Psoas muscle (tissue), 8 donors: ENCODE data around the gene CPSF6. TPM values are rescaled to one million over a fixed set of nuclear protein-coding genes. Genes with fewer than 3 reads are reported as not detected.

Experiments used
- ATAC-seq, 4 donors: fragments of 200-7000 bp; cut with Tn5 transposase; one replicate each; pipeline ENCODE4 v1.9.1; 2020; ENCODE audit warnings: moderate library complexity in 3 of 4, mild to moderate bottlenecking in 2 of 4
- DNase-seq, 2 donors: peaks; one replicate each; pipeline ENCODE4 v3.0.0-alpha.2; 2020
- H3K27ac ChIP-seq: fragments of 200-600 bp; one replicate; pipeline ENCODE4 v1.8.0; 2022
- H3K27me3 ChIP-seq, 3 donors: fragments of 200-600 bp in 1 of 3; one replicate each; pipeline versions ENCODE4 v1.6.1 to v1.8.0; 2013 to 2022; ENCODE audit warnings: low read length in 2 of 3, mild to moderate bottlenecking in 2 of 3, moderate library complexity in 1 of 3; ENCODE audit not compliant: insufficient read depth in 3 of 3
- H3K36me3 ChIP-seq, 2 donors: fragments of 200-600 bp in 1 of 2; one replicate each; pipeline versions ENCODE4 v1.6.1 to v1.8.0; 2013 to 2022; ENCODE audit warnings: low read depth in 1 of 2, mild to moderate bottlenecking in 1 of 2, moderate library complexity in 1 of 2; ENCODE audit not compliant: insufficient read depth in 1 of 2
- H3K4me1 ChIP-seq: fragments of 200-600 bp; one replicate; pipeline ENCODE4 v1.8.0; 2022
- H3K4me3 ChIP-seq: fragments of 200-600 bp; one replicate; pipeline ENCODE4 v1.8.0; 2022; ENCODE audit warnings: mild to moderate bottlenecking
- H3K9me3 ChIP-seq: fragments of 200-600 bp; one replicate; pipeline ENCODE4 v1.8.0; 2022
- CTCF ChIP-seq: fragments of 200-600 bp; IDR thresholded peaks from one replicate; pipeline ENCODE4 v1.8.0; 2022; ENCODE audit warnings: antibody characterized with exemption
- WGBS, 3 donors: extraction: QIAGEN DNeasy Blood & Tissue Kit; methylation state at CpG; one replicate each; pipeline versions ENCODE4 v1.1.6 to v1.1.7; 2013; 5-methylcytosine and 5-hydroxymethylcytosine counted together
- intact Hi-C, 2 donors: fragments of 100-400 bp; cut with DNase I; formaldehyde crosslinking; loops; one replicate each; pipeline versions ENCODE4 v1.11.0 to v1.14.2; 2022
- polyA plus RNA-seq, 3 donors: library from polyadenylated mRNA; stranded (reverse); fragments of 200-250 nt; gene quantifications; one replicate each; pipeline ENCODE4 v1.2.3, GENCODE V29; 2013
- total RNA-seq, 4 donors: library from RNA; stranded (reverse); fragmentation: NEBNext Ultra II Directional in 2 of 4; extraction: Animal tissue kit (Norgen Biotek cat#: 25700) in 2 of 4; gene quantifications; one replicate each; pipeline versions ENCODE4 v1.2.1 to v1.2.4, GENCODE V29; 2021 to 2023
- donor health status: healthy with polysubstance abuse.
- donor health status: DM: no; HTN: no; CAD: no; lungs with moderate emphysema.
- donor health status: Bipolar disorder and iron deficiency.
- donor health status: healthy.
- donor health status: DM: yes; HTN: yes; CAD: no.
- donor health status: DM: no; HTN: no; CAD: no.
- donor health status: DM: no; HTN: no; CAD: no.
- donor health status: DM: yes; HTN: yes; CAD: no.

Gene CPSF6
- total and polyA plus RNA-seq, 7 donors, result 13.0 to 36.6 (median 23.6) TPM

- Histone ChIP-seq H3K4me3 (no peak overlapping the region), H3K9me3 (no peaks in the 10 kb centered on the region), H3K27me3 (no peaks in the 10 kb centered on the region), H3K4me1 (peaks cover 4% of the 10 kb centered on the region), H3K27ac (no peak overlapping the region), H3K36me3 (peaks cover 0 to 12% of the 10 kb centered on the region in 2 donors)
- DNase-seq, result no peak
- intact Hi-C loops, result no loop called here
- 10 to 24% (median 23%) methylated on average over 1 of the region's 1 CpG for WGBS, 3 donors
- TF ChIP-seq CTCF, result no peak
- ATAC-seq, result no peak
Observed at GRCh38 chr12:69275471-69275891, 36.1 kb downstream of the CPSF6 start.

GRCh38 chr12:69278814-69279782 lies 39.7 kb downstream of the CPSF6 start:
- Histone ChIP-seq H3K4me1 (peaks cover 4% of the 10 kb centered on the region), H3K9me3 (no peaks in the 10 kb centered on the region), H3K36me3 (no peaks in the 10 kb centered on the region), H3K27me3 (no peaks in the 10 kb centered on the region), H3K27ac (no peak overlapping the region), H3K4me3 (no peak overlapping the region)
- 78 to 84% (median 80%) methylated on average over 8 of the region's 8 CpGs for WGBS, 3 donors
- TF ChIP-seq CTCF, result no peak
- DNase-seq, result no peak
- intact Hi-C loops, result no loop called here
- peak in 2 of 4 donors; percentile 19 to 25 for ATAC-seq

- ATAC-seq, result peak; percentile 60 to 82 (median 74)
- peak; percentile 4 for TF ChIP-seq CTCF
Observed at GRCh38 chr12:69284131-69284530, 44.8 kb downstream of the CPSF6 start.

GRCh38 chr12:69287556-69287955 lies 48.2 kb downstream of the CPSF6 start:
- TF ChIP-seq CTCF, result no peak
- no peak overlapping the region for H3K4me3 ChIP-seq
- H3K9me3 ChIP-seq, result no peaks in the 10 kb centered on the region
- DNase-seq (no peak), ATAC-seq (no peak)
- WGBS, 3 donors, result 54 to 74% (median 54%) methylated on average over 3 of the region's 3 CpGs
- no peak overlapping the region for H3K27ac ChIP-seq
- intact Hi-C loops, result no loop called here
- H3K36me3 ChIP-seq, result no peaks in the 10 kb centered on the region
- H3K4me1 ChIP-seq, result no peaks in the 10 kb centered on the region
- peaks cover 0 to 13% (median 0%) of the 10 kb centered on the region in 3 donors for H3K27me3 ChIP-seq

More at GRCh38 chr12:69284131-69284530, 44.8 kb downstream of the CPSF6 start:
- Histone ChIP-seq H3K36me3 (no peaks in the 10 kb centered on the region), H3K4me1 (no peaks in the 10 kb centered on the region), H3K4me3 (peak overlapping the region; percentile 51), H3K27ac (no peak overlapping the region), H3K27me3 (peaks cover 0 to 7% (median 0%) of the 10 kb centered on the region in 3 donors), H3K9me3 (no peaks in the 10 kb centered on the region)
- intact Hi-C loops, result no loop called here
- WGBS, 3 donors, result 0 to 2% (median 1%) methylated on average over 19 of the region's 19 CpGs
- peak; percentile 80 to 88 for DNase-seq
